A204.1 (cell line): ENCODE data around the gene GNB4.

Source experiments
- FAIRE-seq: peaks from 2 replicates; lab custom pipeline; 2012; peaks lifted over from hg19 to GRCh38; lab: Jason Lieb, UNC

GNB4 gene

DNA sequence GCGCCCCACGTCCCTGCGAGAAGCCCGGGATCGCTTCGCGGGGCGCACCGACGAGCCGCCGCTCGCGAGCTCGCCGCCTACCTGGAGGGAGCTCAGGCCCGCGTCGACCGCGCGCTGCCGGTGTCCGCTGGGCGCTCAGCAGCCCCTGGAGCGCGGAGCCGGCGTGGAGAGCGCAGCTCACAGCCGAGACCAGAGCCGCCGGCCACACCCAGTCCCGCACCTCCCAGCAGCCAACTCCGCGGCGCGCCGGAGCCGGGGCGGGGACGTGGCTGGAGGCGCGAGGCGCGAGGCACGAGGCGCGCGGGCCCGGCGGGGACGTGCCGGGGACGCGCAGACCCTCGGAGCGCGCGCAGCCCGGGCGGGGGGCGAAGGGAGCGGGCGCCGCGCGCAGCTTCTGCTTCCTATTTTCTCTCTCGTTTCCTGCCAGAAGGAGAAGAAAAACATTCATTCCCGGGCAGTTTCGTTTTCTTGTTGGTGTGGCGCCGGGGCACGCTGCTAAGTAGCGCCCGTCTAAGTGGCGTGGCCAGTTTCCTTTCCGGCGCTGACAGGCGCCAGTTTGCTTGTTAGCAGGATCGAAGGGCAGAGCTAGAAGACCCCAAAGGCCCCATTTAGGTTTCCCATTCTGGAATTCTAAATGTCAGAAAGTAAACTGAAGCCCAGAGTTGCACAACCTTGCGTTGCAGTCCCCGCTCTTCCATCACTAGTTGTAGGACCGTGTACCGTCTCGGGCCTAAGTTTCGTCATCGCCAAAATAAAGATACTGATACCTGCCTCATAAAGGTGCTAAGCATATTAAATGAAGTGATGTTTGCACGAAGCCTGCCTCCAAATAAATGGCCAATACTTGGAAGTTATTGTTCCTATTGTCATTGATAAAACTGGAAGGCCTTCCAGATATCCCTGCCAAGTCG, at the start of gene GNB4:
TSS of gene GNB4 (minus strand) at position 206 of the 911 bp plus-strand sequence. CDS start 25,270 bp downstream, outside the sequence.
- no peak for FAIRE-seq

DNA sequence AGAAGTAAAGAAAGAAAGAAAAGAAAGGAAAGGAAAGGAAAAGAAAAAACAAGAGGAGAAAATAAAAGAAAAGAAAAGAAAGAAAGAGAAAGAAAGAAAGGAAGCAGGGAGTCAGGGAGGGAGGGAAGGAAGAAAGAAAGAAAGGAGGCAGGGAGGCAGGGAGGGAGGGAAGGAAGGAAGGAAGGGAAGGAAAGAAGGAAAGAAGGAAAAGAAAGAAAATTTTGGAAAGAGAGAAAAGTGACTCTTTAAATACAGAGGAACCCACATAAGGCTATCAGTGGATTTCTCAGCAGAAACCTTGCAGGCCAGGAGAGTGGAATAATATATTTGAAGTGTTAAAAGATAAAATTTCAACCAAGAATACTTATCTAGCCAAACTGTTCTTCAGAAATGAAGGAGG, 44.2 kb upstream of the GNB4 start:
- no peak for FAIRE-seq

DNA sequence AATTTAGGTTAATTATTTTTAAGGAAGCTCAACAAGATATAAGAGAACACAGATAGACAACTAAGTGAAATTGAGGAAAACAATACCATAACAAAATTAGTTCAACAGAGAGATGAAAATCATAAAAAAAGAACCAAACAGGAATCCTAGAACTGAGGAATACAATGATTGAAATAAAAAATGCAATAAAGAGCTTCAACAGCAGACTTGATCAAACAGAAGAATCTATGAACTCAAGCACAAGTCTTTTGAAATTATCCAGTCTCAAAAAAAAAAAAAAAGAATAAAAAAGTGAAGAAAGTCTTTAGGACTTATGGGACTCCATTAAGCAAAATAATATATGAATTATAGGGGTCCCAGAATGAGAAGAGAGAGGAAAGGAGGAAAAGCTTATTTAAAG, 42.0 kb upstream of the GNB4 start:
- no peak for FAIRE-seq

DNA sequence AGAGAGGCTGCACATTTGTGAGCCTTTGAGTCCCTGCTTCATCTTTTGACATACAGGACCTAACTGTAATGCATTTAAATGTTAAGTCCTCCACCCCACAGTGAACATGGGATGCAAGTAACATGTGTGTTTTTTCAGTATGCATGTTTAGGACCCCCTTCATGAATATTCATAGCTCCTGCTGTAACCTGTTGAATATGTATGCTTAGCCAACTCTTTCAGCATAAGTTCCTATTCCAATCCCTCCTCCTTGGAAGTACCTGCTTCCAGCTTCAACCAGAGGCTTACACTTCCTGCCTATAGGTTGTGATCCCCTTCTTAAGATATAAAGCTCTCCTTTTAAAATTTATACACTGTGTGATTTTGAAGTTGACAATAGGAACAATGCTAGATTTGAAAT, 36.9 kb upstream of the GNB4 start:
- no peak for FAIRE-seq

DNA sequence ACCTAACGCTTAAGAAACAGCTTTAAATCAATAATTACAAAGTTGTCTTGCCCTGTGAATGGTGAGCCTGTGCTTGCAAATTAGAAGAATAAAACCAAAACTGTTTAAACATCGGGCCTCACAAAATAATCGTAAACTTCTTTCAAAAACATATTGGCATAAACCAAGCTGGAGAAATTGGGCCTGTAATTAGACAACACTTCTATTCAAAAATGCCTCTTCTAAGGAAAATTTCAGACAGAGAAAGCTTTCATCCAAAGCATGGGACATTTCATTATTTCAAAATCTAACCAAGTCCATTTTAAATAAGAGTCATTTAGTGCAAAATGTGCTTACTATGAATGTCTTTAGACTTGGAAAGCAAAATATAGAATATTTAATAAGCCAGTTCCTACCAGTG, 35.5 kb upstream of the GNB4 start:
- no peak for FAIRE-seq

DNA sequence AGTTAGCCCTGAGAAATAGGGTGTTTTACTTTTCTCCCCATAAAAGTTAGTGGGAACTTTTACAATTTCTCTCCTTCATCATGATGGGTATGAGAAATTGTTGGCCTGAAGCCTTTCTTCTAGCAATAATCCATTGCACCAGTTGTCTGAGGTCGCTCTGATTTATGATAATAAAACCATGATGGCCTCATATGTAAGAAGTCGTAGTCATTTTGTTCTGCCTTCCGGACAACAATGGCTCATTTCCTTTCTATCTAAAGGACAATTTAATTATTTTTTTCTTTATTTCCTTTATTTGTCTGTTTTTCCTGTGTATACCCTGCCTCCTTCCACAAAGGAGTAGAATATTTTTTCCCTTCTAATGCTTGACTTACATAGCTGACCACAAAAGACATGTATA, 31.6 kb upstream of the GNB4 start:
- no peak for FAIRE-seq

DNA sequence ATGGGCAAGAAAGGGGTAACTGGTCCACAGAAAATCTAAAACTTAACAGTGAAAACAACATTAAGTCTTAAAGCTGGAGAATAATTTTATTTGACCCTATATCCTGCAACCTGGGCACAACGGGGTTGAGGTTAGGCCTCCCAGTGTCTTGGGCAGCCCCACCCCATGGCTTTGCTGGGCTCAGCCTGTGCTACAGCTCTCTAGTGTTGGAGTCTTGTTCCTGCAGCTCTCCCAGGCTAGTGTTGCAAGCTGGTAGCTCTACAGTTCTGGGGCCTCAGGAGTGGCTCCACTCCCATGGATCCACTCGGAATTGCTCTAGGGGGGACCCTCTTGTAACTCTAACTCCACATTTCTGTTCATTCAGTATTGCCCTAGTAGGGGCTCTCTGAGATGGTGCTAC, 24.9 kb upstream of the GNB4 start:
- FAIRE-seq, result no peak

DNA sequence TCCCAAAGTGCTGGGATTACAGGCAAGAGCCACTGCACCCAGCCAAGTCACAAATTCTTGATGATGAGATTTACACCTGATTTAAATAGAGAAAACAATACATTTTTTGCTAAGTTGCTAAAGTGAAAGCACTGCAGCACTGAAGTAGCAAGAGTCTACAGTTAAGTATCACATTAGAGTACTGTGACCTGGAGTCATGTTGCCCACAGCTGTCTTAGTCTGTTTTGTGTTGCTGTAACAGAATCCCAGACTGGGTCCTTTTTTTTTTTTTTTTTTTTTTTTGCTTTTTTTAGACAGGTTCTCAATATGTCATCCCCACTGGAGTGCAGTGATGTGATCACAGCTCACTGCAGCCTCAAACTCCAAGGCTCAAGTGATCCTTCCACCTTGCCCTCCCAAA, 23.2 kb upstream of the GNB4 start:
- FAIRE-seq, result no peak

DNA sequence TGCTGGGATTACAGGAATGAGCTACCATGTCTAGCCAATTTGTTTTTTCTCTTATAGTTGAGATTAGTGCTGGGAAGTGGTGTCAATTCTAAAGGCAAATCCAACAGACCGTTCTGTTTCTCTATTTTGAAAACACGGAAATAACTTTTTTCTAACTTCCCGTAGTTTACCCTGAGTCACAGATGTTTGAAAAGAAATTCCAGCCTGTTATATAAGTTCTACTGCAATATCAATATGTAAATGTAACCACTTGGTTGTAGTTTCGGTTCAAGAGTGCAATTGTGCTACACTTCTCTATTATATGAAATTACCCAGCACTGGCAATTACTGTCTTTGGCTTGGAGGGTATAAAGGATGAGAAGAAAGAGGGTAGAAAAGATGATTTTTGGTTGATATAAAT, 22.3 kb upstream of the GNB4 start:
- no peak for FAIRE-seq

DNA sequence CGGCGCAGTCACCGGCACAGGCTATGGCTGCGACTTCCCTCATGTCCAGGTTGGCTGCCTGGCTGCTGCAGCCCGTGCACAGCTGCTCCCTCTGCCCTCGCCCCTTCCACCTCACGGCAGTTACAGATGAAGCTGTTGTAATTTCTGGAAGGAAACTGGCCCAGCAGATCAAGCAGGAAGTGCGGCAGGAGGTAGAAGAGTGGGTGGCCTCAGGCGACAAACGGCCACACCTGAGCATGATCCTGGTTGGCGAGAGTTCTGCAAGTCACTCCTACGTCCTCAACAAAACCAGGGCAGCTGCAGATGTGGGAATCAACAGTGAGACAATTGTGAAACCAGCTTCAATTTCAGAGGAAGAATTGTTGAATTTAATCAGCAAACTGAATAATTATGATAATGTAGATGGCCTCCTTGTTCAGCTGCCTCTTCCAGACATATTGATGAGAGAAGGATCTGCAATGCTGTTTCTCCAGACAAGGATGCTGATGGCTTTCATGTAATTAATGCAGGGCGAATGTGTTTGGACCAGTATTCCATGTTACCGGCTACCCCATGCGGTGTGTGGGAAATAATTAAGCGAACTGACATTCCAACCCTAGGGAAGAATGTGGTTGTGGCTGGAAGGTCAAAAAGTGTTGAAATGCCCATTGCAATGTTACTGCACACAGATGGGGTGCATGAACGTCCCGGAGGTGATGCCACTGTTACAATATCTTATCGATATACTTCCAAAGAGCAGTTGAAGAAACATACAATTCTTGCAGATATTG, 13.2 kb upstream of the GNB4 start:
- FAIRE-seq, result no peak

DNA sequence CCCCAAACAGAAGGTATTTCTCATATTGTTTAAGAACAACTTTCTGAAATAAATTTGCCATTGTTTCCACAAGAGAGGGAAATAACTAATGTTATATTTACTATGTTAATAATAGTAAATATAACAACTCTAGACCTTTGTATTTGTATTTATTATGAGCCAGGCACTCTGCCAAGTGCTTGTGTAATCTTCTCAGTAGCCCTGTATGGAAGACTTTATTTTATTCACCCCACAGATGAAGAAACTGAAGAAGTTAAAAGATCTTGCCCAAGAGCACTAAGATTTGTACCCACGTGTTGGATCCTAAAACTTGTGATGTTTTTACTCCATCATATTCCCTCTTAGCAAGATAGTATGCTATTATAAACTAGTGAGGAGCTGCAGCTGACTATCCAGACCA, 12.0 kb upstream of the GNB4 start:
- no peak for FAIRE-seq

DNA sequence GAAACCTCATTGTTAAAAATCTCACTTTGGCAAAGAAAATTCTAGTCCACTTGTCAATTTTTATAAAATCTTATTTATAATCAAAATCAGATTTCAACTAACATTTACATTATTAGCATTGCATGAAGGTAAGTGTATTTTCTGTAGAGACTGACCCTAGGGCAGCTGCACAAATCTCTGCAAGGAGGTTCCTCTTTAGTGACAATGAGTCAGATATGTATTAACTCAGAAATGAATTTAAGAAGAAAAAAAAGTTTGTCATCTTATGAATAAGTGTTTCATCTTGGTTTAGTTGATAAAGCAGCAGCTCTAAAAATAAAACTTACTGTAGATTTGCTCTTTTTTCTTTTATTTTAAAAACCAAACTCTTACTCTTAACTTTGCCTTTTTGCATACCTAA, 9.0 kb upstream of the GNB4 start:
- no peak for FAIRE-seq

DNA sequence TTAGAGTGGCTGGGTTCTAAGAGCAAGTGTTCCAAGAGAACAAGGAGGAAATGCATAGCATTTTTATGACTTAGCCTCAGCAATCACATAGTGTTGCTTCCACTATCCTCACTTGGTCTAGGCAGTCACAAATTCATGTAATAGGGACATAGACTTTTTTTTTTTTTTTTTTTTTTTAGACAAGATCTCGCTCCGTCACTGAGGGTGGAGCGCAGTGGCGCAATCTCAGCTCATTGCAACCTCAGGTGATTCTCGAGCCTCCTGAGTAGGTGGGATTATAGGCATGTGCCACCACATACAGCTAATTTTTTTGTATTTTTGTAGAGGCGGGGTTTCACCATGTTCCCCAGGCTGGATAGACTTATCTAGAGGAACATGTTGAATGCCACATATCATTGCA, 4.7 kb upstream of the GNB4 start:
- FAIRE-seq, result no peak

DNA sequence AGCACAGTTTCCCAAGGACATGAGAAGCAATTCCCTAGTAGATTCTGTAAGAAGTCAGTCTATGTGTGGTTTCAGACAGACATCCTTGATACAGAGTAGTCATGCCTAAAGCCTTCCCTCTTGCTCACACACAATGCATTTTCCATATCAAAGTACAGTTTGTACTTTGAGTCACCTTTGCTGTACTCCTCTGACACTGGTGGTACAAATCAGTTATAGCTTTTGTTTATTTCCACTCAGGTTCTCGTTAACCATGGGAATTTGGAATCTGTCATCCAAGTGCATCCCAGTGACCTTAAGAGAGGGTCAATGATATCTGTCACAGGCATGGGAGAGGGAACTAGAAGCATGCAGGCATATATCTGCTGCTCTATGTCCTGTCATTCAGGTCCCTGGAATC, 3.6 kb upstream of the GNB4 start:
- no peak for FAIRE-seq

DNA sequence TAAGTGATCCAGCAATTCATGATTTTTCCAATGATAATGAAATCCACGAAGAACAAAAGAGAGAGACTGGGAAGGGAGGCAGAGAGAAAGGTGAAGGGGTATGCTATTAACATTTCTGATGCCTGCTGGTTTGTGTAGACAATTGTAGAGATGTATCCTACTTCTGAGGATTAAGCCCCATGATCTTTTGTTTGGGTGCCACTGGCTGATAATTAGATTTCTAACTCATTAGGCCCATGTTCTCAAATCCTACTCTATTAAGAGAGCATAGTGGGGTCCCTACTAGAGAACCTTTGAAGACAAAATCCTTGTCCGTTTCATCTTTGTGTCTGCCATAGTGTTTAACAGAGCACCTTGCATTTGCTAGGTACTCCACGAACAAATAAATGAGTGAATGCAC, 2.7 kb upstream of the GNB4 start:
- no peak for FAIRE-seq

DNA sequence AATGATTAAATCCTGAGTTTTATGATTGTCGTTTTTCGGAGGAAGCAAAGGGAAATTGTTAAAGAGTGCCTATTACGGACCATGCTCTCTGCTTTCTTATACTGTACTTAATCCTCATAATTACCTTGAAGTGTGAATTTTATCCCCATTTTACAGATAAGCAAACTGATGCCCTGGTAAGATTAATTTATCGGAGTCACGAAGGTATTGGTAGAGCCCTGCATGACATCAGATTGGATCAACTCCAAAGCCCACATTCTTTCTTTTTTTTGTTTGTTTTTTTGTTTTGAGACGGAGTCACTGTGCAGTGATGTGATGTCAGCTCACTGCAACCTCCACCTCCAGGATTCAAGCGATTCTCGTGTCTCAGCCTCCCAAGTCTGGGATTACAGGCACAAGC, 1.6 kb upstream of the GNB4 start:
- no peak for FAIRE-seq

DNA sequence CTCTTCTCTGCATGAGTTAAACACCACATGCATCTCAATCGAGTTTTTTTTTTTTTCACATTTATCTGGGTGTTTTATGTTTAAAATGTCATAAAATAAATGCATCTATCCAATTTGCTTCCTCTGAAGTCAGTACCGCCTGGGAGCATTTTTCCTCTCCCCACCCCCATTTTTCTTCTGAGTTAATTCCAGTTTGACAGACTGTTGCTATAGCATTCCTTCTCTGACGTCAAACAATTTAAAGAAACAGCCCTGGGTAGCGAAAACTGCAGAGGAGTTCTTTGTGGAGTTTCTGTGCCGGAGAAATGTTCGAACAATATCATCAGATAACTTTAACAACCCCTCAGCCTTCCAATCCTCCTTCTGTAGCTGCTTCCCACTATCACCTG, 900 bp upstream of the GNB4 start:
- no peak for FAIRE-seq

DNA sequence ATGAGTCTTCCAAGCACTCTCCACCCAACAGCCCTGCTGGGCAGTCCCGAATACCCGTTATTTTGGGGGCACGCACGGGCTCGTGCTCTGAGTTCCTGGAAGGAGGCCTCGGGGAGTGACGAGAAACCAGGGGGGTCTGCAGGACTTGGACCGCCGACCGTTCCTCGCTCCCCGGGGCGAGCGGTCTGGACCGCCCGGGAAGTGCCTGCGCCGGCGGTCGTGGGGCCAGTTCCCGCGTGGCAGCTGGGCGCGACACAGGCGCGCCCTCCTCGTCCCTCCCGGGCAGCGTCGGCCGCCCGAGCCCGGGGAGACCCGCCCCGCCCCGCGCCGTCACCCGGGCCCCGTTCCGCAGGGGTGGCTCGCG, 387 bp downstream of the GNB4 start:
- no peak for FAIRE-seq

DNA sequence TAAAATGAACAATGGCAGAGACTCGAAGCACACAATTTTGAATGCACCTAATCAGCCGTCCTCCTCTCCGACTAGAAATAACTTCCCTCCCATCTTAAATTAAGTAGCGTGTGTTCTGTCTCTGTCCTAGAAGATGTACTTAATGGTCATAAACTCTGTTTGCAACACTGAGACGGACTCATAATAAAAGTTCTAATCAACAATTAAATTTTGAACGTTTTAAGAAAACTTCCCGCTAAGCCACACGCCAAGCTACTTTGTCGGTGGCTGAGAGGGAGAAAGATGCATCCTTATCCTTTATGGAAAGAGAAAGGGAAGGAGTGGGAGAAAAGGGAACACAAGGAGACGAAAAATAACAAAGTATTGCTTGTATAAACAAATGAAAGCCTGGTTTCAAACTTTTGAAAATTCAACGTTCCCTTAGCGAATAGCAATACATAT, 989 bp downstream of the GNB4 start:
- no peak for FAIRE-seq

DNA sequence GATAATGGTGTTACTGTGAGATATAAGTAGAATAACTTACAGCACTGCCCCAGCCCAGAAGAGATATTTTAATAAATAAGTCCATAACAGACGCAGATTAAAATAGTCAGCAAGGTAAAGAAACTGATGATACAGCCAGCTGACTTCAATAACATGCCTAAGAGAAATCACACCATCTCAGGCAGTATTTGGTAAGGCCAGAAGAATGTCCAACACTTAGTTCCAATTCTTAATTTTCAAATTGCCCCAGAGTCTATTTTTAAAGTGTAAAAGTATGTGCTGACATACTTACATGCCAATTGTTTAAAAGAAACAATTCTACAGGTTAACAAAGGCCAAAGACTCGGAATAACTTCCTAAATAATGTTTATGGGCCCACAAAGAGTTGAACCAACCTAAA, 1.6 kb downstream of the GNB4 start:
- no peak for FAIRE-seq

DNA sequence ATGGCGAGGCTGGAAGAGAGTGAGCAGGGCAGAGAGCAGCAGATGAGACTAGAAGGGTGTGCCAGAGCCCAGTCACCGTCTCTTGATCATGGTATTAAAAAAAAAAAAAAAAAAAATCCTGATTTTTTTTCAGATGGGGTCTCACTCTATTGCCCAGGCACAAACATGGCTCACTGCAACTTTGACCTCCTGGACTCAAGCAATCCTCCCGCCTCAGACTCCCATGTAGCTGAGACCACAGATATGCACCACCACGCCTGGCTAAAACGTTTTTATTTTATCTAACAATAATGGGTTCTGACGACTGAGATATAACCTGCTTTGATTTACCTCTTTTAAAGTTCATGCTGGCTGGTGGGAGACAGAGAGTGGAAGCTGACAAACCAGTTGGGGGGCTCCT, 4.0 kb downstream of the GNB4 start:
- FAIRE-seq, result no peak

DNA sequence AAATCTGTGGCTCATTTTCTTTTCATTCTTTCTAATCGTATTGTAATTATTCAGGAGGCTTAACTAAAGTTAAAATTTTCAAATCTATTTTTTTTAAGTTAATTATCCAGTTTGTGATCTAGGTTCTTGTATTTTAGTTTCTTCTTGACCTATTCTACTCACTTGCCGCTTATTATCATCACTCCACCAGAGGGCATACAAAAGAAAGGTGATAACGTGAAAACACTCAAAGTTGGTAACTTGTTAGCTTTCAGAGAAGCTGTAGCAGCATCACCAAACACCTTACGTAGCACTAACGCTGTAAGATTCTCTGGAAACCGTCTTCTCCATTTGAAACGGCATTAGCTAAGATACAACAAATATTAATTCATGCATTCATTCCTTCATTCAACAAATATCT, 4.8 kb downstream of the GNB4 start:
- FAIRE-seq, result peak; percentile 39

DNA sequence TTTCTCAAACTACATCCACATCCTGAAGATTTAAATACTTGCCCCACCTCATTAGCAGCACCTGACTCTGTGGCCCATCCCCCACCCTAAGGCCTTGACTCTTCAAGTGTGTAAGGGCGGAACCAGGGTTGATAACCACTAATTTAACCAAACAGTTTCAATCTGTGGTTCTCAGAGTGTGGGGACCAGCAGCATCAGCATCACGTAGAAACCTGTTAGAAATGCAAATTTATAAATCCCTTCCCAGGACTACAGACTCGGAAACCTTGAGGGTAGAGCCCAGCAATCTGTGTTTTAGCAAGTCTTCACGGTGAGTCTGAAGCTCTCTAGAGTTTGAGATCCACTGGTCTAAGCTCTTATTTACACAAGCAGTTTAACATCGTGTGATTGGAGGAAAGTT, 12.4 kb downstream of the GNB4 start:
- no peak for FAIRE-seq

DNA sequence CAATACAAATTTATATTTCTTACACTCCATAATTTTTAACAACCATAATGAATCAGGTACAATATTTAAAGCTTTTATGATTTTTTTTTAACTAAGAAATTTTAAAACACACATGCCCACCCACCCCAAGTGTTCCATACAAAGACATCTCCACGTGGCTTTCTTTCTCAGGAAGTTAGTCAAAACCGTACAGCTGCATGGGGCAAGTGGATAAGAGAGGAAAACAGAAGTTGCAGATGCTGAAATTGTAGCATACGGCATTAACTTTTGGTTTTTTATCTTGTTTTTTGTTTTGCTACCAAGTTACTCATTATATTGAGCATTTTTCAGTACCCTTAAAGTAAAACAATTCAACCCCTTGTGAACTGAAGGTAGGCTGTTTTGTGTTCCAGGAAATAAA, 14.8 kb downstream of the GNB4 start:
- FAIRE-seq, result no peak
